SH-SY5Y (cell line): Measurements from ENCODE around the gene GADD45B.

ENCODE experiments used
- GATA2 ChIP-seq: IDR thresholded peaks from 2 replicates; pipeline ENCODE4 v1.6.1; 2011; ENCODE audit warnings: mild to moderate bottlenecking, low read depth, low read length
- GATA3 ChIP-seq: IDR thresholded peaks from 2 replicates; pipeline ENCODE4 v1.6.1; 2011; ENCODE audit warnings: low read depth, mild to moderate bottlenecking, low read length, moderate library complexity

GRCh38 chr19:2495130-2495641 lies 19.3 kb downstream of the GADD45B start:
- TF ChIP-seq GATA2 (no peak), GATA3 (no peak)
